ENCODE data around the gene CFAP251. TPM values are rescaled to one million over a fixed set of nuclear protein-coding genes. Genes with fewer than 3 reads are reported as not detected.

The CFAP251 gene
- total RNA-seq, 1 donor from 2014 or later: 0.92 TPM

- no peak for DNase-seq (ENCODE audit: low spot score)
- Mint-ChIP-seq H3K4me1 (peaks cover 14% of the 10 kb centered on the region), H3K27ac (no peak overlapping the region), H3K4me3 (no peak overlapping the region), H3K27me3 (ENCODE audit: insufficient read depth, low read depth) (peaks cover 10% of the 10 kb centered on the region), H3K9me3 (peaks cover 16% of the 10 kb centered on the region), H3K36me3 (peaks cover 5% of the 10 kb centered on the region)
- Histone ChIP-seq H4K20me1 (ENCODE audit: low read depth) (no peaks in the 10 kb centered on the region), H3K9me3 (ENCODE audit: low read depth) (no peaks in the 10 kb centered on the region), H3K36me3 (no peaks in the 10 kb centered on the region), H3K27ac (no peak overlapping the region), H2AFZ (replicated peaks) (no peak overlapping the region), H3K4me3 (no peak overlapping the region), H3K79me2 (ENCODE audit: low read depth) (no peaks in the 10 kb centered on the region), H3F3A (ENCODE audit: low read depth) (peaks cover 5% of the 10 kb centered on the region), H3K27me3 (no peaks in the 10 kb centered on the region), H3K9ac (no peak overlapping the region), H3K4me2 (no peak overlapping the region), H3K4me1 (peaks cover 13% of the 10 kb centered on the region)
- TF ChIP-seq, protein P1, sequence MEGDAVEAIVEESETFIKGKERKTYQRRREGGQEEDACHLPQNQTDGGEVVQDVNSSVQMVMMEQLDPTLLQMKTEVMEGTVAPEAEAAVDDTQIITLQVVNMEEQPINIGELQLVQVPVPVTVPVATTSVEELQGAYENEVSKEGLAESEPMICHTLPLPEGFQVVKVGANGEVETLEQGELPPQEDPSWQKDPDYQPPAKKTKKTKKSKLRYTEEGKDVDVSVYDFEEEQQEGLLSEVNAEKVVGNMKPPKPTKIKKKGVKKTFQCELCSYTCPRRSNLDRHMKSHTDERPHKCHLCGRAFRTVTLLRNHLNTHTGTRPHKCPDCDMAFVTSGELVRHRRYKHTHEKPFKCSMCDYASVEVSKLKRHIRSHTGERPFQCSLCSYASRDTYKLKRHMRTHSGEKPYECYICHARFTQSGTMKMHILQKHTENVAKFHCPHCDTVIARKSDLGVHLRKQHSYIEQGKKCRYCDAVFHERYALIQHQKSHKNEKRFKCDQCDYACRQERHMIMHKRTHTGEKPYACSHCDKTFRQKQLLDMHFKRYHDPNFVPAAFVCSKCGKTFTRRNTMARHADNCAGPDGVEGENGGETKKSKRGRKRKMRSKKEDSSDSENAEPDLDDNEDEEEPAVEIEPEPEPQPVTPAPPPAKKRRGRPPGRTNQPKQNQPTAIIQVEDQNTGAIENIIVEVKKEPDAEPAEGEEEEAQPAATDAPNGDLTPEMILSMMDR (IDR thresholded peaks at IDR 0.05): no peak
- no peak for TF ChIP-seq EZH2 (IDR thresholded peaks at IDR 0.05)
These were observed 52.3 kb downstream of the CFAP251 start for GRCh38 chr12:121970581-121971300.

DNA sequence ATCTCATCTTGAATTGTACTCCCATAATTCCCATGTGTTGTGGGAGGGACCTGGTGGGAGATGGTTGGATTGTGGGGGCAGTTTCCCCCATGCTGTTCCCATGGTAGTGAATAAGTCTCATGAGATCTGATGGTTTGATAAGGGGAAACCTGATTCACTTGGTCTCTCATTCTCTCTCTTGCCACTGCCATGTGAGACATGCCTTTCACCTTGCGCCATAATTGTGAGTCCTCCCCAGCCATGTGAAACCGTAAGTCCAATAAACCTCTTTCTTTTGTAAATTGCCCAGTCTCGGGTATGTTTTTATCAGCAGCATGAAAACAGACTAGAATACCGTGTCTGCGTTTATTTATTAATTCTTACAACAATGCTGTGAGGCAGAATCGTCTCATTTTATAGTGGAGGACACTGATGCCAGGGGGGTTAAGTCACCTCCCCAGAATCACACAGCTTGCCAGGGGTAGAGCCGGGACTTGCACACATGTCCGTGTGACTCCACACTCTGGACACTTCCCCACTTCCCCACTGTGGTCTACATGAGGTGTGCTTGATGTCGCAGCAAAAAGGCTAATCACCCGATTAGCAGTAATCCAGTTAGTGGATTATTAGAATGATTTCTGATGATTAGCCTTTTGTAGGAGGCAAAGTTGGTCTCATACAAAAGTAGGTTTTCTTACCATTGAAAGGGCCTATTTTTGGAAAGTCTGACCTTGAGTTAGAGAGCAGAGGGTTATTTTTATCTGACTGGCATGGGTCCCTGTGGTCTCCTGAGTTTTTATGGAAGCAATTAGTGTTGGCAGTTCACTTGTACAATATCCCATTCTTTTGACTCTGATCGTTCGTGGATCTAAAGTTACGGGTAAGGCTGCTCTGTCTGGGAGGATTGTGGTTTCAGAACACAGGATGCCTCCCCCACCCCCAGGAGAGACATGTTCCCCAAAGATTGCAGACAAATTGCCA is 55.9 kb downstream of the CFAP251 start:
- H3K27me3 Mint-ChIP-seq (ENCODE audit: insufficient read depth, low read depth): peaks cover 10% of the 10 kb centered on the region
- no peaks in the 10 kb centered on the region for H3K9me3 ChIP-seq (ENCODE audit: low read depth)
- no peak overlapping the region for H3K9ac ChIP-seq
- no peak for DNase-seq (ENCODE audit: low spot score)
- no peak overlapping the region for H3K4me3 ChIP-seq
- H3K4me1 Mint-ChIP-seq: peaks cover 16% of the 10 kb centered on the region
- H3K27ac ChIP-seq: no peak overlapping the region
- TF ChIP-seq EZH2 (IDR thresholded peaks at IDR 0.05): no peak
- H3K27ac Mint-ChIP-seq: no peak overlapping the region
- H3K79me2 ChIP-seq (ENCODE audit: low read depth): no peaks in the 10 kb centered on the region
- peaks cover 13% of the 10 kb centered on the region for H3K4me1 ChIP-seq
- H3K36me3 ChIP-seq: no peaks in the 10 kb centered on the region
- peaks cover 5% of the 10 kb centered on the region for H3K36me3 Mint-ChIP-seq
- H3K9me3 Mint-ChIP-seq: peaks cover 16% of the 10 kb centered on the region
- no peaks in the 10 kb centered on the region for H3K27me3 ChIP-seq
- H3K4me2 ChIP-seq: no peak overlapping the region
- H3K4me3 Mint-ChIP-seq: no peak overlapping the region
- no peak overlapping the region for H2AFZ ChIP-seq (replicated peaks)
- no peaks in the 10 kb centered on the region for H4K20me1 ChIP-seq (ENCODE audit: low read depth)
- peaks cover 5% of the 10 kb centered on the region for H3F3A ChIP-seq (ENCODE audit: low read depth)

DNA sequence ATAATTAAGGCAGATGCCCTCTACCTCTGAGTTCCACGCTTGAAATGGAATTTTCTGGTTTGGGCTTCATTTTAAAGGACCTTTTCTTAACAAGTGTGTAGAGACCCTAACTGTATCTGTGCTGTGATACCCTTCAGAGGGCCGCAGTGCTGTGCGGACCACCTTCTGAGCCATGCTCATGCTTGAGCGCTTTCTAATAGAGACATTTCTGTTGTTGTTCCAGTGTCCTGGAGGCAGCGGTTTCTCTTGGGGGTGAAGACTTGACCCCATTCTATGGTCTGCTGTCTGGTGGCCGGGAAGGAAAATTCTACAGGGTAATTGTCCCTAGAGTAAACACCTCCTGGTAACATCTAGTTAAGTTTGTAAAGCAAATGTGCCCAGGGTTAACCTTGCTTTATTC is 56.6 kb downstream of the CFAP251 start:
- peak; percentile 30 for DNase-seq (ENCODE audit: low spot score)
- H3K27ac ChIP-seq: no peak overlapping the region
- H2AFZ ChIP-seq (replicated peaks): no peak overlapping the region

More for the DNA sequence above, 56.6 kb downstream of the CFAP251 start:
- TF ChIP-seq, protein P1 (IDR thresholded peaks at IDR 0.05): no peak
- TF ChIP-seq EZH2 (IDR thresholded peaks at IDR 0.05) (no peak), EZH2phosphoT487 (IDR thresholded peaks at IDR 0.05) (no peak)
- peaks cover 16% of the 10 kb centered on the region for H3K9me3 Mint-ChIP-seq
- Histone ChIP-seq H3K79me2 (ENCODE audit: low read depth) (no peaks in the 10 kb centered on the region), H3K4me3 (no peak overlapping the region), H3K27me3 (no peaks in the 10 kb centered on the region), H3K4me1 (peaks cover 13% of the 10 kb centered on the region), H4K20me1 (ENCODE audit: low read depth) (no peaks in the 10 kb centered on the region), H3K9ac (no peak overlapping the region), H3F3A (ENCODE audit: low read depth) (peaks cover 5% of the 10 kb centered on the region), H3K36me3 (no peaks in the 10 kb centered on the region), H3K9me3 (ENCODE audit: low read depth) (no peaks in the 10 kb centered on the region), H3K4me2 (peak overlapping the region; percentile 38)
- H3K27me3 Mint-ChIP-seq (ENCODE audit: insufficient read depth, low read depth): peaks cover 10% of the 10 kb centered on the region
- peaks cover 16% of the 10 kb centered on the region for H3K4me1 Mint-ChIP-seq
- H3K27ac Mint-ChIP-seq: peak overlapping the region; percentile 7
- peak overlapping the region; percentile 13 for H3K4me3 Mint-ChIP-seq
- H3K36me3 Mint-ChIP-seq: peaks cover 5% of the 10 kb centered on the region
